GM19099 (cell line): ENCODE measurements around the gene KCP.

Experiments
- POLR2A ChIP-seq: IDR thresholded peaks from 3 replicates; pipeline ENCODE4 v1.6.1; 2011; ENCODE audit warnings: low read depth; ENCODE audit not compliant: insufficient read length; ENCODE audit errors: extremely low read depth

Gene KCP

DNA sequence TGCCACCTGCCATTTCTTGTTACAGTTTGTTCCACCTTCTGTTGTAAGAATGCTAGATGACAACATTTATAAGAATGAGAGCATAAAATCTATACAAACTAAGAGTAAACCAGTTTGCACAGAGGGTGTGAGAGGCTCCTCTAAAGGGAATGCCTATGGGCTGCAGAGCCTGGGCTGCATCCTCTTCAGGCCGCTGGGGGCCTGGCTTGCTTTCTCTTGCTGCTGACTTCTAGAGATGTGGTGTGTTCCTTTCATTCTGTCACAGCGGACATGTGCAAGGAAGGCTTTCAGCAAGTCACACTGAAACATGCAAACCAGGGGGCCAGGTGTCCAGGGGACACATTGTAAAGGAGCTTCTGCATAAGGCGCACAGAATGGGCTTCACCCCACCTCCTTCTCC lies 55.0 kb downstream of the KCP start:
- TF ChIP-seq POLR2A, result no peak

DNA sequence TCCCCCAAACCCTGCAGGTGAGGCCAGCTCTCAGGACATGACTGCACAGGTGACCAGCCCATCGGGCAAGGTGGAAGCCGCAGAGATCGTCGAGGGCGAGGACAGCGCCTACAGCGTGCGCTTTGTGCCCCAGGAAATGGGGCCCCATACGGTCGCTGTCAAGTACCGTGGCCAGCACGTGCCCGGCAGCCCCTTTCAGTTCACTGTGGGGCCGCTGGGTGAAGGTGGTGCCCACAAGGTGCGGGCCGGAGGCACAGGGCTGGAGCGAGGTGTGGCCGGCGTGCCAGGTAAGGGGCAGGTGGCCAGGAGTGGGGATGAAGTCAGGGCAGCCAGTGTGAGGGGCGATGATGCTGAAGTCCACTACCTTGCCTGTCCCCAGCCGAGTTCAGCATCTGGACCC lies 56.1 kb downstream of the KCP start:
- TF ChIP-seq POLR2A, result no peak

DNA sequence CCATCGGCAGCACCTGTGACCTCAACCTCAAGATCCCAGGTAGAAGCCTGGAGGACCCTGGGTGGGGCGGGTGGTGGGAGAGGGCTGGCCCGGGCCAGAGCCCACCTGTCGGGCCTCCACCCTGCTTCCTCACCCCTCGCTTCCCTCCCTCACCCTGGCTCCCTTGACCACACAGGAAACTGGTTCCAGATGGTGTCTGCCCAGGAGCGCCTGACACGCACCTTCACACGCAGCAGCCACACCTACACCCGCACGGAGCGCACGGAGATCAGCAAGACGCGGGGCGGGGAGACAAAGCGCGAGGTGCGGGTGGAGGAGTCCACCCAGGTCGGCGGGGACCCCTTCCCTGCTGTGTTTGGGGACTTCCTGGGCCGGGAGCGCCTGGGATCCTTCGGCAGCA lies 56.7 kb downstream of the KCP start:
- TF ChIP-seq POLR2A, result no peak

DNA sequence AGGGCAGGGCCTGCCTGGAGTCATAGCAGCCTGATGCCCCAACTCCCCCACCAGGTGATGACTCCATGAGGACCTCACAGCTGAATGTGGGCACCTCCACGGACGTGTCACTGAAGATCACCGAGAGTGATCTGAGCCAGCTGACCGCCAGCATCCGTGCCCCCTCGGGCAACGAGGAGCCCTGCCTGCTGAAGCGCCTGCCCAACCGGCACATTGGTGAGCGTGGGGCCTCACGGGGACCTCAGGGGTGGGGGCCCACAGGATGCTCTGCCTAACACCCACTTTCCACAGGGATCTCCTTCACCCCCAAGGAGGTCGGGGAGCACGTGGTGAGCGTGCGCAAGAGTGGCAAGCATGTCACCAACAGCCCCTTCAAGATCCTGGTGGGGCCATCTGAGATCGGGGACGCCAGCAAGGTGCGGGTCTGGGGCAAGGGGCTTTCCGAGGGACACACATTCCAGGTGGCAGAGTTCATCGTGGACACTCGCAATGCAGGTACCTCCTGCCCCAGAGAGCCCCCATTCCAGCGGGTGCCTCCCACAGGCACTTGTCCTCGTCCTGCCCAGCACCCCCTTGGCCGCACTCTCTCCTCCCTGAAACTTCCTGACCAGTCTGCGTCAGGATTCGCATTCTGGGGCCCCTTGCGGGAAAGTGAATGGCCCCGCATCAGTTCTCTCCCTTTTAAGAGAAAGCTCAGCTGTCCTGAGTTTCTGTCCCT lies 57.8 kb downstream of the KCP start:
- no peak for TF ChIP-seq POLR2A

DNA sequence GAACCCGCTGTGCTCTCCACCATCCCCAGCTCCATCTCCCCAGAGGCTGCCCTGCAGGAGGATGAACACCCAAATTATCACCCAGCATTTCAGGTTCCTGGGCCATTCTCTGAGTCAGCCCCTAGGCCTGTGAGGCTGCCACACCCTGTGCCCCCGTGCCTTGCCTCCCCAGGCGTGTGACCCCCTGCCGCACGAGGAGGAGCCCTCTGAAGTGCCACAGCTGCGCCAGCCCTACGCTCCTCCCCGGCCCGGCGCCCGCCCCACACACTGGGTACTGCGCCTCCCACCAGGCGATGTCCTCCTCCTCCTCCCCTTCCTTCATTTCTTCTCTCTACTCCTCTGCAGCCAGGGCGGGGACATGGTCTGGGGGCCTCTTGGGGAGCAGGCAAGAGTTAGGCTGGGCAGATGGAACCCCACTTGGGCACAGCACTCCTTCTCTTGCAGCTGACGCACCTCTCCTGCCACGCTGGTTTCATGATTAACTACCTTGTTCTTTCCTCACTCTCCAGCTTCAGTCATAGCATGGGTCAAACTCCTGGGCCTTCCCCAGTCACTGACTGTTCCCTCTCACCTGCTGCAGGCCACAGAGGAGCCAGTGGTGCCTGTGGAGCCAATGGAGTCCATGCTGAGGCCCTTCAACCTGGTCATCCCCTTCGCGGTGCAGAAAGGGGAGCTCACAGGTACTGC lies 60.6 kb downstream of the KCP start:
- no peak for TF ChIP-seq POLR2A

DNA sequence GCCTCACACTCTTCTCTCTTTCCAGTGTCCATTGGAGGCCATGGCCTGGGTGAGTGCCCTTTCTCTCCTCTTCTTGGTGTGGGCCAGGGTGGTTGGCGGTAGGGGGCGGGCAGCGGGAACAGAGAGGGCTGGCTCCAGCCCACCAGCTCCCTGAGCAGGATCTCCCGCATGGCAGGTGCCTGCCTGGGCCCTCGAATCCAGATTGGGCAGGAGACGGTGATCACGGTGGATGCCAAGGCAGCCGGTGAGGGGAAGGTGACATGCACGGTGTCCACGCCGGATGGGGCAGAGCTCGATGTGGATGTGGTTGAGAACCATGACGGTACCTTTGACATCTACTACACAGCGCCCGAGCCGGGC lies 61.4 kb downstream of the KCP start:
- TF ChIP-seq POLR2A, result no peak

DNA sequence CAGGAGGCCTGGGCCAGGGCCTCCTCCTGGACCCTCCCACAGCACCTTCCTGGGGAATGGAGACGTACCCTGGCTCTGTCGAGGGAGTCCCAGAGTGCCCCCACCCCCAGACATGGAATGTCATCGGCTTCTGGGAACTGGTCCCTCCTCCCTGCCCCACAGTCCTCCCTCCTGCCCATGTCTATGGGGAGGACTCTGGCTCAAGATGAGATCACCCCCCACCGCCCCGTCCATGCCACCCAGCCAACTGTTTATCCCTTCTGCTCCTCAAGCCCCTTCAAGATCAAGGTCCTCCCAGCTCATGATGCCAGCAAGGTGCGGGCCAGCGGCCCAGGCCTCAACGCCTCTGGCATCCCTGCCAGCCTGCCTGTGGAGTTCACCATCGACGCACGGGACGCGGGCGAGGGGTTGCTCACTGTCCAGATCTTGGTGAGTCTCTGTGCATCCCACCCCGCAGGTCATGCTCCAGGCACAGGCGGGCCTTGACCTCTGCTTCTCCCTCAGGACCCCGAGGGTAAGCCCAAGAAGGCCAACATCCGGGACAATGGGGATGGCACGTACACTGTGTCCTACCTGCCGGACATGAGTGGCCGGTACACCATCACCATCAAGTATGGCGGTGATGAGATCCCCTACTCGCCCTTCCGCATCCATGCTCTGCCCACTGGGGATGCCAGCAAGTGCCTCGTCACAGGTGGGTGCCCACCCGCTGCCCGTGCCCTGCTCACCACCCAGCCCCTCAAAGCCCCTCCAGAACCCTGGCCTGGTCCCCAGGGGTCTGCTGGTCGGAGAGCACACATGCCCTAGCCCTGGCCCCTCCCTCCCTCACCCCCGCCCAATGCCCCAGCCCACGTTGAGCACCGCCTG lies 62.0 kb downstream of the KCP start:
- TF ChIP-seq POLR2A, result no peak

DNA sequence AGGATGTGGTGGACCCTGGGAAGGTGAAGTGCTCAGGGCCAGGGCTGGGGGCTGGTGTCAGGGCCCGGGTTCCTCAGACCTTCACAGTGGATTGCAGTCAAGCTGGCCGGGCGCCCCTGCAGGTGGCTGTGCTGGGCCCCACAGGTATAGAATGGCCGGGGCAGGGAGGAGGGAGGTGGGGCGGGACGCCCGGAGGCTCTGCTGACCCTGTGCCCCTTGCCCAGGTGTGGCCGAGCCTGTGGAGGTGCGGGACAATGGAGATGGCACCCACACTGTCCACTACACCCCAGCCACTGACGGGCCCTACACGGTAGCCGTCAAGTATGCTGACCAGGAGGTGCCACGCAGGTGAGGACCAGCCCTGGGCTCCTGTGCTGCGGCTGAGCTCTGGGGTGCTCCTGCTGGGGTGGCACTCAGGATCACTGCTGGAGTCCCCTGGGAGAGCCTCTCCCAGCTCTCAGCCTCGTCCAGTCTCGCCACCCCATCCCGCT lies 62.7 kb downstream of the KCP start:
- TF ChIP-seq POLR2A, result no peak

DNA sequence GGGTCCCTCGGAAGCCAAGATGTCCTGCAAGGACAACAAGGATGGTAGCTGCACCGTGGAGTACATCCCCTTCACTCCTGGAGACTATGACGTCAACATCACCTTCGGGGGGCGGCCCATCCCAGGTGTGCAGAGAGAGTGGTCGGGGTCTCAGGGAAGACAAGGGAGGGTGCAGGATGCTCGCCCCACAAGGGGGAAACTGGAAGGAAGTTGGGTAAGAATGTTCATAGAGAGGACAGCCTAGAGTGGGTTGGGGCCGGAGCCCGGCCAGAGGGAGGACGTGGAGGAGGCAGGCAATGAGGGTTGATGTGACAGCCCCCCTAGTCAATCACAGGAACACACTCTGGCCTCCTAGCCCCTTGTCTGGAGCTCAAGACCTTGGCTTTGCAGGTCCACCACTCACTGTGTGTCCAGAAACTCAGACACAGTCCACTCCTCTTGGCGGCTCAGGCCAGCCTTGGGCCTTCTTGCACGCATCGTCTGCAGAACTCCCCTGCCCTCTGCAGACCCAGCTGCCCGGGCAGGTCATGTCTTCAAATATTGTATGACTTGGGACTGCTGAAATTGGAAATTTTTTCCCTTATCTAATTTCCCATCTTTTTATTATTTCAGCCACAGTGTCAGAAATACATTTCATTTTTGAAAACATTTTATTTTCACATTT lies 63.6 kb downstream of the KCP start:
- no peak for TF ChIP-seq POLR2A

DNA sequence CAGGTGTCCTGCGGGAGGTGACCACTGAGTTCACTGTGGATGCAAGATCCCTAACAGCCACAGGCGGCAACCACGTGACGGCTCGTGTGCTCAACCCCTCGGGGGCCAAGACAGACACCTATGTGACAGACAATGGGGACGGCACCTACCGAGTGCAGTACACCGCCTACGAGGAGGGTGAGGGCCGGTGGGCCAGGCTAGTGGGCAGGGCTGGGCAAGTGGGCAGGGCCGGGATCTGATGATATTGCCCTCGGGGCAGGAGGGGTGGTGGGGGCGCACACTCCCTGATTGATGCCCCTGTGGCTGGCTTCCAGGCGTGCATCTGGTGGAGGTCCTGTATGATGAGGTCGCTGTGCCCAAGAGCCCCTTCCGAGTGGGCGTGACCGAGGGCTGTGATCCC lies 64.5 kb downstream of the KCP start:
- TF ChIP-seq POLR2A, result no peak

DNA sequence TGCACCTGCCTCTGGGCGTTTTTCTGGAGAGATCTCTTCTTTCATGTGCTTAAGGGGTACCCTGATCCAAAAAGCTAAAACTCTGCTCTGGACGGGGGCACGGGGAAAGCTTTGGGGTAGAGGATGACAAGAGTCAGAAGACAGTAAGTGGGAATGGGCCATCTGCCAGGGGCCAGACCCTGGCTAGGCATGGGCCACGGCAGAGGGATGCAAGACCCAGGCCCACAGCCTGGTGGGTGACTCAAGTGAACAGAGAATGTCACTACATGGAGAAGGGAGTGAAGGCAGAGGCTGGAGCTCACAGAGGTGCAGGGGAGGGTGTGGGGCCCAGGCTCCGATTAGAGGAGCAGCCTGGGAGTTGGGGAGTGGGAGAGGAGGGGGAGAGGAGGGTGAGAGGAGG lies 65.0 kb downstream of the KCP start:
- no peak for TF ChIP-seq POLR2A

DNA sequence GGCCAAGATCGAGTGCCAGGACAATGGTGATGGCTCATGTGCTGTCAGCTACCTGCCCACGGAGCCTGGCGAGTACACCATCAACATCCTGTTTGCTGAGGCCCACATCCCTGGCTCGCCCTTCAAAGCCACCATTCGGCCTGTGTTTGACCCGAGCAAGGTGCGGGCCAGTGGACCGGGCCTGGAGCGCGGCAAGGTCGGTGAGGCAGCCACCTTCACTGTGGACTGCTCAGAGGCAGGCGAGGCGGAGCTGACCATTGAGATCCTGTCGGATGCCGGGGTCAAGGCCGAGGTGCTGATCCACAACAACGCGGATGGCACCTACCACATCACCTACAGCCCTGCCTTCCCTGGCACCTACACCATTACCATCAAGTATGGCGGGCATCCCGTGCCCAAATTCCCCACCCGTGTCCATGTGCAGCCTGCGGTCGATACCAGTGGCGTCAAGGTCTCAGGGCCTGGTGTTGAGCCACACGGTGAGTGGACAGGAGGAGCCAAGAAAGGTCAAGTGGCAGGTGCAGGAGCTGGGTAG lies 65.7 kb downstream of the KCP start:
- TF ChIP-seq POLR2A, result no peak

DNA sequence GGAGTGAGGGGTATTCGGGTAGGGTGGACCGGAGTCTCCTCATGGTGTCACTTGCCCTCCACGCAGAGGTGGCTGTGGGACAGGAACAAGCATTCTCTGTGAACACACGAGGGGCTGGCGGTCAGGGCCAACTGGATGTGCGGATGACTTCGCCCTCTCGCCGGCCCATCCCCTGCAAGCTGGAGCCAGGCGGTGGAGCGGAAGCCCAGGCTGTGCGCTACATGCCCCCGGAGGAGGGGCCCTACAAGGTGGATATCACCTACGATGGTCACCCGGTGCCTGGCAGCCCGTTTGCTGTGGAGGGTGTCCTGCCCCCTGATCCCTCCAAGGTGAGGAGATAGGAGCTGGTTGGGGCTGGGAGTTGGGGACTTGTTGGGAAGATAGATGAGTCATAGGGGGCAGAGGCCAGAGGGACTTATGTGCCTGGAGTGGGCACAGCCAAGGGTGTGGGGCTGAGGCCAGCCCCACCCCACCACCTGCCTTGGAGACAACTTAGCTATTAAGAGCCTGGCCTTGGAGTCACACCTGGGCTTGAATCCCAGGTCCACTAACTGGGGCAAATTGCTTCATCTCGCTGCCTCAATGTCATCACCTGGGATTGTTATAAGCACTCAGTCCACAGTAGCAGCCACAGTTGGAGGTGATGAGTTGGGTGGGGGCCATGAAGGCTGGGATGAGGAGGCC lies 66.4 kb downstream of the KCP start:
- TF ChIP-seq POLR2A, result no peak
